SU-DHL-6 (cell line): ENCODE data around the gene DNAH5.

Experiments used
- H2AFZ ChIP-seq: fragments of 200-600 bp; sonication (generic); 2 replicates; pipeline ENCODE4 v1.6.1; 2014; ENCODE audit warnings: low read depth, mild to moderate bottlenecking, moderate library complexity, mixed read lengths, antibody characterized with exemption, low read length; ENCODE audit not compliant: severe bottlenecking
- H3F3A ChIP-seq: fragments of 200-600 bp; shearing (Covaris generic); 2 replicates; pipeline ENCODE4 v1.6.0; 2016; ENCODE audit warnings: antibody characterized with exemption, mild to moderate bottlenecking; ENCODE audit not compliant: insufficient read depth
- H3K27ac ChIP-seq: fragments of 200-600 bp; sonication (generic); 2 replicates; pipeline ENCODE4 v1.5.1; 2016; ENCODE audit warnings: low read depth, mild to moderate bottlenecking, low read length, moderate library complexity, mixed read lengths
- H3K27me3 ChIP-seq: fragments of 200-600 bp; sonication (generic), shearing (Covaris generic); 2 replicates; pipeline ENCODE4 v1.6.0; 2014; ENCODE audit warnings: mild to moderate bottlenecking, low read length
- H3K36me3 ChIP-seq: fragments of 200-600 bp; sonication (generic); 2 replicates; pipeline ENCODE4 v1.6.1; 2014; ENCODE audit warnings: mild to moderate bottlenecking, low read length, mixed read lengths
- H3K4me2 ChIP-seq: fragments of 300-600, 200-600 bp; shearing (Covaris generic), sonication (generic); 2 replicates; pipeline ENCODE4 v1.6.0; 2014; ENCODE audit warnings: low read length, low read depth, mild to moderate bottlenecking; ENCODE audit not compliant: poor library complexity, severe bottlenecking
- H3K4me3 ChIP-seq: fragments of 200-600 bp; sonication (generic); 2 replicates; pipeline ENCODE4 v1.5.1; 2014; ENCODE audit warnings: antibody characterized with exemption, low read length, mild to moderate bottlenecking, mixed read lengths; ENCODE audit not compliant: insufficient read depth, poor library complexity, severe bottlenecking
- H3K79me2 ChIP-seq: fragments of 200-600 bp; sonication (generic); 2 replicates; pipeline ENCODE4 v1.6.1; 2014; ENCODE audit warnings: mild to moderate bottlenecking, low read length, moderate library complexity; ENCODE audit not compliant: insufficient read depth
- H3K9ac ChIP-seq: fragments of 200-600 bp; sonication (generic); 2 replicates; pipeline ENCODE4 v1.7.0; 2014; ENCODE audit warnings: mild to moderate bottlenecking, low read length
- H3K9me2 ChIP-seq: fragments of 200-600 bp; sonication (generic); replicated peaks from 2 replicates; pipeline ENCODE4 v1.6.1; 2014; ENCODE audit warnings: low read length; ENCODE audit not compliant: insufficient read depth
- H3K9me3 ChIP-seq: fragments of 200-600 bp; sonication (generic); 2 replicates; pipeline ENCODE4 v1.6.1; 2014; ENCODE audit warnings: low read length, mixed read lengths; ENCODE audit not compliant: insufficient read depth
- H4K20me1 ChIP-seq: fragments of 200-600 bp; sonication (generic); 2 replicates; pipeline ENCODE4 v1.6.1; 2014; ENCODE audit warnings: low read depth, mild to moderate bottlenecking, antibody characterized with exemption, low read length, moderate library complexity, mixed read lengths
- EZH2phosphoT487 ChIP-seq: fragments of 200-600 bp; sonication (generic), shearing (Covaris generic); conservative IDR thresholded peaks from 2 replicates; pipeline ENCODE4 v1.6.1; 2018; ENCODE audit warnings: mild to moderate bottlenecking, antibody characterized with exemption, low read length, moderate library complexity, mixed read lengths
- TF ChIP-seq, protein P1 (sequence below): fragments of 200-600 bp; sonication (generic); IDR thresholded peaks from one replicate; pipeline ENCODE4 v1.5.1; 2017; ENCODE audit warnings: antibody characterized with exemption, mild to moderate bottlenecking, low read length, moderate library complexity; ENCODE audit not compliant: insufficient read depth, poor library complexity, severe bottlenecking

The DNAH5 gene

DNA sequence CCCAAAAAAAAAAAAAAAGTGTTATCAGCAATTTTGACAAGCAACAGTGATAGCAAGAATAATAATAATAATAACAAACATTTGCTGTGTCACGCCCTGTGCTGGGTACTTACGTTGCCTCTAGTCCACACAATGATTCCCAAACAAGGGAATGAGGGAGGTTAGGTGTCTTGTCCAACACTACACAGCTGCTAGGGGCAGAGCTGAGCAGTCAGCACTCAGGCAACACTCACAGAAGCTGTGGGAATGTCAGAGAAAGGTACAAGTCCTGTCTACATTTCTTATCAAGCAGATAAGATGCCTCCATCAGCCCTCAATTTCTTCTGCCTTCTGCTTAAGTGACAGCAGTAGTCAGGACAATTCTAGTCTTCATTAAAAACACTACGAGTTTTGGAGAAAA lies 111.0 kb downstream of the DNAH5 start:
- Histone ChIP-seq H3K9me2 (no peaks in the 10 kb centered on the region), H3K9me3 (no peaks in the 10 kb centered on the region), H3K79me2 (no peaks in the 10 kb centered on the region), H3K4me2 (no peak overlapping the region), H2AFZ (no peak overlapping the region), H3F3A (no peaks in the 10 kb centered on the region), H3K27me3 (no peaks in the 10 kb centered on the region), H3K4me3 (no peak overlapping the region), H3K27ac (no peak overlapping the region), H4K20me1 (no peaks in the 10 kb centered on the region), H3K9ac (no peak overlapping the region), H3K36me3 (no peaks in the 10 kb centered on the region)
- no peak for TF ChIP-seq EZH2phosphoT487
- TF ChIP-seq, protein P1, sequence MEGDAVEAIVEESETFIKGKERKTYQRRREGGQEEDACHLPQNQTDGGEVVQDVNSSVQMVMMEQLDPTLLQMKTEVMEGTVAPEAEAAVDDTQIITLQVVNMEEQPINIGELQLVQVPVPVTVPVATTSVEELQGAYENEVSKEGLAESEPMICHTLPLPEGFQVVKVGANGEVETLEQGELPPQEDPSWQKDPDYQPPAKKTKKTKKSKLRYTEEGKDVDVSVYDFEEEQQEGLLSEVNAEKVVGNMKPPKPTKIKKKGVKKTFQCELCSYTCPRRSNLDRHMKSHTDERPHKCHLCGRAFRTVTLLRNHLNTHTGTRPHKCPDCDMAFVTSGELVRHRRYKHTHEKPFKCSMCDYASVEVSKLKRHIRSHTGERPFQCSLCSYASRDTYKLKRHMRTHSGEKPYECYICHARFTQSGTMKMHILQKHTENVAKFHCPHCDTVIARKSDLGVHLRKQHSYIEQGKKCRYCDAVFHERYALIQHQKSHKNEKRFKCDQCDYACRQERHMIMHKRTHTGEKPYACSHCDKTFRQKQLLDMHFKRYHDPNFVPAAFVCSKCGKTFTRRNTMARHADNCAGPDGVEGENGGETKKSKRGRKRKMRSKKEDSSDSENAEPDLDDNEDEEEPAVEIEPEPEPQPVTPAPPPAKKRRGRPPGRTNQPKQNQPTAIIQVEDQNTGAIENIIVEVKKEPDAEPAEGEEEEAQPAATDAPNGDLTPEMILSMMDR, result no peak

DNA sequence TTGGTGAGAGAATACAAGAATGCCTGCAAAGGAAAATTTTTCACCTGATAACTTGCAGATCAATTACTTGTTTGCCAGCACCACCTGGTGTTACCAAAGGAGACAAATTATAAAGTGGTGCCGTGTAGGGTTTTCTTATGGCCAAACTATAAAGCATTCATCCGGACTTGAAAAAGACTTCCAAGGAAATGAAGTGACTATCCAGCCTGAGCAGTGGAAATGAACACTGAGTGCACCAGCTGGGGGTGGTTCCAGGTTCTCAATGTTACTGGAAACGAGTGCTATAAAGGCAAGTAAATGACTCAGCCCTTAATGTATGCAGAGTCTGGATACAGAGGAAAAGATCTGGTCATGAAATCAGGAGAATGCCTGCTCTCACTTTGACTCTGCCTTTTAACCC lies 113.1 kb downstream of the DNAH5 start:
- Histone ChIP-seq H3K4me3 (no peak overlapping the region), H4K20me1 (no peaks in the 10 kb centered on the region), H3K27ac (no peak overlapping the region), H3K27me3 (no peaks in the 10 kb centered on the region), H3K79me2 (no peaks in the 10 kb centered on the region), H3F3A (no peaks in the 10 kb centered on the region), H3K36me3 (no peaks in the 10 kb centered on the region), H3K9ac (no peak overlapping the region), H3K4me2 (no peak overlapping the region), H3K9me3 (no peaks in the 10 kb centered on the region), H2AFZ (no peak overlapping the region), H3K9me2 (no peaks in the 10 kb centered on the region)
- TF ChIP-seq, protein P1, result no peak
- no peak for TF ChIP-seq EZH2phosphoT487

DNA sequence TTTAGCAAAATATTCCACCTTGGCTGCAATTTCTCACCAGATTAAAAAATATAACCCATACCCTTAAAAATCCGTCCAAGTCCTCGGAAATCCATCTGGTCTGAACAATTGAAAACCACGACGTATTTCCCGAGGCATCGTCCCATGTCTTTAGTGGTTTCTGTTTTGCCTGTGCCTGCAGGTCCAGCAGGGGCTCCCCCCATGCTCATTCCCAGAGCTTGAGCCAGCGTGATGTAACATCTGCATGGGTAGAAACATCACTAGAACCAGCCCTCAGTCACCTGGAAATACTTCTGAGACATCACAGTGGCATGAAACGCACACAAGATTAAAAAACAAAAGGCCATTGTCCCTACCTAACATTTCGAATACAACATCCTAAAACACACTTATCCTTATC lies 114.0 kb downstream of the DNAH5 start:
- no peak for TF ChIP-seq EZH2phosphoT487
- TF ChIP-seq, protein P1, result no peak
- Histone ChIP-seq H4K20me1 (no peaks in the 10 kb centered on the region), H3K27ac (no peak overlapping the region), H3K9ac (no peak overlapping the region), H3K9me2 (no peaks in the 10 kb centered on the region), H3K4me3 (no peak overlapping the region), H3K9me3 (no peaks in the 10 kb centered on the region), H3F3A (no peaks in the 10 kb centered on the region), H3K36me3 (no peaks in the 10 kb centered on the region), H2AFZ (no peak overlapping the region), H3K4me2 (no peak overlapping the region), H3K79me2 (no peaks in the 10 kb centered on the region), H3K27me3 (no peaks in the 10 kb centered on the region)

DNA sequence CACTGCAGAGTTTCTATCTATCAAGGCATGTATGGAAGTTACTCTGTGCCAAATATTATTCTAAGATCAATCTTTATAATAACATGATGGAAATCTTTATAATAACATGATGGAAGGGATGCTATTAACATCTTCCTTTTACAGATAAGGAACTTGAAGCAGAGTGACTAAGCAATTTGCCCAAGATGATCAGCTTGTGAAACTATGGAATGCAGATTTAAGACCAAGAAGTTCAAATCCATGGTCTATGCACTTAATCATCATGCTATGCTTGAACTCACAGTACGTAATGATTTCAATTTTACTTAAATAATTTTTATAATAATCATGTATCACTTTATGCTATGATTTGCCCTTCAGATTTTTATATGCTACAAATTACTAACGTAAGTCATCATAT lies 123.1 kb downstream of the DNAH5 start:
- Histone ChIP-seq H2AFZ (no peak overlapping the region), H3F3A (no peaks in the 10 kb centered on the region), H3K9me2 (no peaks in the 10 kb centered on the region), H4K20me1 (no peaks in the 10 kb centered on the region), H3K36me3 (no peaks in the 10 kb centered on the region), H3K27me3 (no peaks in the 10 kb centered on the region), H3K27ac (no peak overlapping the region), H3K4me3 (no peak overlapping the region), H3K4me2 (no peak overlapping the region), H3K79me2 (no peaks in the 10 kb centered on the region), H3K9ac (no peak overlapping the region), H3K9me3 (no peaks in the 10 kb centered on the region)
- TF ChIP-seq EZH2phosphoT487, result no peak
- TF ChIP-seq, protein P1, result no peak
